Fibroblast of lung (primary cell): Measurements from ENCODE around the gene SHISA8.

Source experiments
- EZH2 ChIP-seq: IDR thresholded peaks from 2 replicates; pipeline ENCODE4 v1.5.1; 2012; ENCODE audit warnings: low read length, control low read depth, mild to moderate bottlenecking; ENCODE audit errors: missing control alignments
- TF ChIP-seq, protein P1 (sequence below), 2 donors: IDR thresholded peaks in 1 of 2; conservative IDR thresholded peaks in 1 of 2; 1 replicate in 1 of 2; 2 replicates in 1 of 2; pipeline ENCODE4 v1.5.1; 2011 to 2012; ENCODE audit warnings: low read length in 2 of 2, control low read depth in 1 of 2, inconsistent platforms in 1 of 2, low read depth in 1 of 2, mild to moderate bottlenecking in 1 of 2

DNA sequence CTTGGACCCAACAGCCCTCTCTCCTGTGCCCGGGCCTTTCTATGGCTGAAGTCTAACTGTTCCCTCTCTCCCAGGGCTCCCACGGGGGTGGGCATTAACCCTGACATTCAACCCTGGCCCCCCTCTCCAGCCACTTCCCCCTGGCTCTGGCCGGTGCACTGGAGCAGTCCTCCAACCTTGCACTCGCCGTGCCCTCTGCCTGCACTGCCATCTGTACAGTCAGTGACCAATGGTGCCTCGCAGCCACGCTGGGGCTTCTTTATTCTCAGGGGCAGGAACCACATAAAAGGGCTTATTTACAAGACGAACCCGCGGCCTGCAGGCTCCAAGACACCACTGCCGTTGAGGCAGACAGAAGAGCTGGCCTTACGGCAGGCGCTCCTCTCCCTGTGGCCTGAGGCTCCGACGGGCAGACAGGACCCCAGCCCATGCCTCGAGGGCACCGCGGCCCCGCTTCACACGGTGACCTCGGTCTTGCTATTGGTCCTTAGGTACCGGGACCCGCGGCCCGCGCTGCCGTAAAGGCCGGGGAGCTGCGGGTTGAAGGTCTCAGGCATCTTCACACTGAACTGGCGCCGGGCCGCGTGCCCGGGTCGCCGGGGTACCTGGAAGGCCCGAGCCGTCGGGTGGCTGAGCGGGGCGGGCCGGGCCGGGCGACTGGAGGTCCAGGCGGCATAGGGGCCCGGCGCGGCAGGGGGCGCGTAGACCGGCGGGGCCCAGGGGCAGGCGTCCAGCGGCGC is 5.4 kb downstream of the SHISA8 start:
- TF ChIP-seq, protein P1, sequence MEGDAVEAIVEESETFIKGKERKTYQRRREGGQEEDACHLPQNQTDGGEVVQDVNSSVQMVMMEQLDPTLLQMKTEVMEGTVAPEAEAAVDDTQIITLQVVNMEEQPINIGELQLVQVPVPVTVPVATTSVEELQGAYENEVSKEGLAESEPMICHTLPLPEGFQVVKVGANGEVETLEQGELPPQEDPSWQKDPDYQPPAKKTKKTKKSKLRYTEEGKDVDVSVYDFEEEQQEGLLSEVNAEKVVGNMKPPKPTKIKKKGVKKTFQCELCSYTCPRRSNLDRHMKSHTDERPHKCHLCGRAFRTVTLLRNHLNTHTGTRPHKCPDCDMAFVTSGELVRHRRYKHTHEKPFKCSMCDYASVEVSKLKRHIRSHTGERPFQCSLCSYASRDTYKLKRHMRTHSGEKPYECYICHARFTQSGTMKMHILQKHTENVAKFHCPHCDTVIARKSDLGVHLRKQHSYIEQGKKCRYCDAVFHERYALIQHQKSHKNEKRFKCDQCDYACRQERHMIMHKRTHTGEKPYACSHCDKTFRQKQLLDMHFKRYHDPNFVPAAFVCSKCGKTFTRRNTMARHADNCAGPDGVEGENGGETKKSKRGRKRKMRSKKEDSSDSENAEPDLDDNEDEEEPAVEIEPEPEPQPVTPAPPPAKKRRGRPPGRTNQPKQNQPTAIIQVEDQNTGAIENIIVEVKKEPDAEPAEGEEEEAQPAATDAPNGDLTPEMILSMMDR (conservative IDR thresholded peaks at IDR 0.05 in 1 of 2, IDR thresholded peaks at IDR 0.05 in 1 of 2; ENCODE audit: low read depth in 1 of 2, low read length in 2 of 2) = no peak
- peak; percentile 97 for TF ChIP-seq EZH2
